ENCODE measurements around the gene GABRB1. TPM values are rescaled to one million over a fixed set of nuclear protein-coding genes. Genes with fewer than 3 reads are reported as not detected.

Gene GABRB1
- total RNA-seq, 1 experiment from 2014 or later = not detected

DNA sequence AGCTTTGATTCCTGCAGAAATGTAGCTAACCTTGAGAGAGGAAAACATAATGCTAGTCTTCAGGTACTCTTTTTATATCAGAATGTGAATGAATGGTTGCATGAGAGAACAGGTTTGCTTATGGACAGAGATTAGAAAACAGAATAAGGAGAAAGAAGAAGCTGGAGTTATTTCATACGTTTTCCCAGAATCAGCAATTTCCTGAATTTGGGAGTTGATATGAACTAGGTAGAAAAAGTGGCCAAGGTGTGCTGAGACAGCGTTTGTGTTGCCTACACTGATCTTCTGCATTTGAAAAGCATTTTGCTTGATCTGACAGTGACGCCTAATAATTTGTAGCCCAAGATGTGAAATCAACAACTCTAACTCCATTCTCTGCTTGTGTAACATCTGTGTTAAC, 12.5 kb downstream of the GABRB1 start:
- H2AFZ ChIP-seq (ENCODE audit: low read depth, low read length, poor library complexity, severe bottlenecking) = no peak overlapping the region
- ATAC-seq (no peak), DNase-seq (ENCODE audit: low read depth, low spot score) (no peak)
- RAD21 ChIA-PET (ENCODE audit: low non-redundant PET in 1 of 2, low total read pairs in 2 of 2, uncharacterized antibody in 2 of 2, unreplicated experiment in 2 of 2) = no interaction called here
- TF ChIP-seq YY1 (IDR thresholded peaks at IDR 0.05; ENCODE audit: extremely low read depth, insufficient replicate concordance, low read depth, low read length) (no peak), EGR1 (IDR thresholded peaks at IDR 0.05; ENCODE audit: low read depth) (no peak), CEBPB (IDR thresholded peaks at IDR 0.05; ENCODE audit: low read depth) (no peak)
- TF ChIP-seq, protein P1, sequence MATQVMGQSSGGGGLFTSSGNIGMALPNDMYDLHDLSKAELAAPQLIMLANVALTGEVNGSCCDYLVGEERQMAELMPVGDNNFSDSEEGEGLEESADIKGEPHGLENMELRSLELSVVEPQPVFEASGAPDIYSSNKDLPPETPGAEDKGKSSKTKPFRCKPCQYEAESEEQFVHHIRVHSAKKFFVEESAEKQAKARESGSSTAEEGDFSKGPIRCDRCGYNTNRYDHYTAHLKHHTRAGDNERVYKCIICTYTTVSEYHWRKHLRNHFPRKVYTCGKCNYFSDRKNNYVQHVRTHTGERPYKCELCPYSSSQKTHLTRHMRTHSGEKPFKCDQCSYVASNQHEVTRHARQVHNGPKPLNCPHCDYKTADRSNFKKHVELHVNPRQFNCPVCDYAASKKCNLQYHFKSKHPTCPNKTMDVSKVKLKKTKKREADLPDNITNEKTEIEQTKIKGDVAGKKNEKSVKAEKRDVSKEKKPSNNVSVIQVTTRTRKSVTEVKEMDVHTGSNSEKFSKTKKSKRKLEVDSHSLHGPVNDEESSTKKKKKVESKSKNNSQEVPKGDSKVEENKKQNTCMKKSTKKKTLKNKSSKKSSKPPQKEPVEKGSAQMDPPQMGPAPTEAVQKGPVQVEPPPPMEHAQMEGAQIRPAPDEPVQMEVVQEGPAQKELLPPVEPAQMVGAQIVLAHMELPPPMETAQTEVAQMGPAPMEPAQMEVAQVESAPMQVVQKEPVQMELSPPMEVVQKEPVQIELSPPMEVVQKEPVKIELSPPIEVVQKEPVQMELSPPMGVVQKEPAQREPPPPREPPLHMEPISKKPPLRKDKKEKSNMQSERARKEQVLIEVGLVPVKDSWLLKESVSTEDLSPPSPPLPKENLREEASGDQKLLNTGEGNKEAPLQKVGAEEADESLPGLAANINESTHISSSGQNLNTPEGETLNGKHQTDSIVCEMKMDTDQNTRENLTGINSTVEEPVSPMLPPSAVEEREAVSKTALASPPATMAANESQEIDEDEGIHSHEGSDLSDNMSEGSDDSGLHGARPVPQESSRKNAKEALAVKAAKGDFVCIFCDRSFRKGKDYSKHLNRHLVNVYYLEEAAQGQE (IDR thresholded peaks at IDR 0.05; ENCODE audit: low read depth) = no peak
- H3K4me1 ChIP-seq (ENCODE audit: control insufficient read depth in 1 of 2, insufficient read depth in 2 of 2, low read length in 2 of 2) = no peaks in the 10 kb centered on the region
- POLR2A ChIA-PET = no interaction called here
- BruUV-seq (replicated peaks) = no TSS peak
- no peak overlapping the region for H3K4me3 ChIP-seq (replicated peaks in 1 of 2; ENCODE audit: low read depth in 1 of 2, low read length in 2 of 2)
- H3K27ac ChIP-seq (ENCODE audit: low read depth, low read length) = no peak overlapping the region
- H3K79me2 ChIP-seq (ENCODE audit: insufficient read depth, low read length) = no peaks in the 10 kb centered on the region
- no peak overlapping the region for H3K4me2 ChIP-seq (ENCODE audit: low read length)
- CTCF ChIA-PET = no interaction called here
- H3K9me3 ChIP-seq (ENCODE audit: control insufficient read depth in 1 of 2, insufficient read depth in 1 of 2, low read depth in 1 of 2, low read length in 2 of 2) = no peaks in the 10 kb centered on the region
- no peak overlapping the region for H3K9ac ChIP-seq (ENCODE audit: low read length)
- no peaks in the 10 kb centered on the region for H3K9me2 ChIP-seq (ENCODE audit: insufficient read depth)
- intact Hi-C loops (cut with micrococcal nuclease) = no loop called here
- H3K36me3 ChIP-seq (ENCODE audit: control insufficient read depth in 1 of 2, insufficient read depth in 2 of 2, low read length in 2 of 2) = no peaks in the 10 kb centered on the region
- no peaks in the 10 kb centered on the region for H3K27me3 ChIP-seq (ENCODE audit: insufficient read depth, low read length)
- H4K20me1 ChIP-seq (ENCODE audit: insufficient read depth) = no peaks in the 10 kb centered on the region

DNA sequence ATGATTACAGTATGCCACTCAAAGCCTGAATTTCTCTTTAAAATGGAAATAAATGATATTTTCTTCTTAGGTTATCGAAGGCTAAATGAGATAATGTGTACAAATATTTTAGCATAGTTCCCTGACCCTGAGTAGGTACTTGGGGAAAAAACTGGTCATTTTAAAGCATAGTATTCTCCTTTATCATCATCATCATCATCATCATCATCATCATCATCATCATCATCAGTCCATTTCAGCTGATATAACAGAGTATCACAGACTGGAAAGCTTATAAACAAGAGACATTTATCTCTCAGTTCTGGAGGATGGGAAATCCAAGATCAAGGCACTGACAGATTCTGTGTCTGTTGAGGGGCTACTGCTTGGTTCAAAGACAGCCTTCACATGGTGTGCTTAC, 13.9 kb downstream of the GABRB1 start:
- Histone ChIP-seq H3K27me3 (ENCODE audit: insufficient read depth, low read length) (no peaks in the 10 kb centered on the region), H3K4me1 (ENCODE audit: control insufficient read depth in 1 of 2, insufficient read depth in 2 of 2, low read length in 2 of 2) (no peaks in the 10 kb centered on the region), H3K36me3 (ENCODE audit: control insufficient read depth in 1 of 2, insufficient read depth in 2 of 2, low read length in 2 of 2) (no peaks in the 10 kb centered on the region), H4K20me1 (ENCODE audit: insufficient read depth) (no peaks in the 10 kb centered on the region), H3K9me2 (ENCODE audit: insufficient read depth) (no peaks in the 10 kb centered on the region), H2AFZ (ENCODE audit: low read depth, low read length, poor library complexity, severe bottlenecking) (no peak overlapping the region), H3K27ac (ENCODE audit: low read depth, low read length) (no peak overlapping the region), H3K79me2 (ENCODE audit: insufficient read depth, low read length) (no peaks in the 10 kb centered on the region), H3K9ac (ENCODE audit: low read length) (no peak overlapping the region), H3K4me2 (ENCODE audit: low read length) (no peak overlapping the region), H3K4me3 (replicated peaks in 1 of 2; ENCODE audit: low read depth in 1 of 2, low read length in 2 of 2) (no peak overlapping the region), H3K9me3 (ENCODE audit: control insufficient read depth in 1 of 2, insufficient read depth in 1 of 2, low read depth in 1 of 2, low read length in 2 of 2) (no peaks in the 10 kb centered on the region)
- TF ChIP-seq EGR1 (IDR thresholded peaks at IDR 0.05; ENCODE audit: low read depth) = no peak
- TF ChIP-seq EZH2phosphoT487 (IDR thresholded peaks at IDR 0.05; ENCODE audit: borderline replicate concordance) = no peak
- TF ChIP-seq, protein P2, sequence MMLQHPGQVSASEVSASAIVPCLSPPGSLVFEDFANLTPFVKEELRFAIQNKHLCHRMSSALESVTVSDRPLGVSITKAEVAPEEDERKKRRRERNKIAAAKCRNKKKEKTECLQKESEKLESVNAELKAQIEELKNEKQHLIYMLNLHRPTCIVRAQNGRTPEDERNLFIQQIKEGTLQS (IDR thresholded peaks at IDR 0.05) = no peak
- TF ChIP-seq TCF7L2 (IDR thresholded peaks at IDR 0.05; ENCODE audit: borderline replicate concordance, extremely low read depth, insufficient read depth, insufficient read length) = no peak
- no peak for TF ChIP-seq SP1 (IDR thresholded peaks at IDR 0.05; ENCODE audit: low read depth)
- TF ChIP-seq YY1 (IDR thresholded peaks at IDR 0.05; ENCODE audit: extremely low read depth, insufficient replicate concordance, low read depth, low read length) = no peak
- no peak for TF ChIP-seq CBX3 (IDR thresholded peaks at IDR 0.05; ENCODE audit: low read depth)
- POLR2A ChIA-PET = no interaction called here
- ATAC-seq (no peak), DNase-seq (ENCODE audit: low read depth, low spot score) (no peak)
- CTCF ChIA-PET = no interaction called here
- no TSS peak for BruUV-seq (replicated peaks)
- intact Hi-C loops (cut with micrococcal nuclease) = no loop called here
- RAD21 ChIA-PET (ENCODE audit: low non-redundant PET in 1 of 2, low total read pairs in 2 of 2, uncharacterized antibody in 2 of 2, unreplicated experiment in 2 of 2) = no interaction called here

All from HCT116 (cell line).